Karpas-422 (cell line): ENCODE measurements around the gene TMEM171. TPM values are rescaled to one million over a fixed set of nuclear protein-coding genes. Genes with fewer than 3 reads are reported as not detected.

ENCODE experiments used
- DNase-seq: peaks from one replicate; pipeline ENCODE4 v3.0.0-alpha.2; 2015
- H2AFZ ChIP-seq: fragments of 200-600 bp; sonication (generic); 2 replicates; pipeline ENCODE4 v1.6.1; 2014; ENCODE audit warnings: antibody characterized with exemption, low read length, mixed read lengths
- H3K27ac ChIP-seq: fragments of 200-600 bp; sonication (generic); 2 replicates; pipeline ENCODE4 v1.5.1; 2014; ENCODE audit warnings: mild to moderate bottlenecking, low read length, moderate library complexity
- H3K27me3 ChIP-seq: fragments of 200-600 bp; sonication (generic); 2 replicates; pipeline ENCODE4 v1.6.1; 2014; ENCODE audit warnings: low read length, mixed read lengths
- H3K36me3 ChIP-seq: fragments of 200-600 bp; sonication (generic); 2 replicates; pipeline ENCODE4 v1.6.1; 2014; ENCODE audit warnings: low read length, mixed read lengths; ENCODE audit not compliant: insufficient read depth
- H3K4me1 ChIP-seq: fragments of 200-600 bp; sonication (generic); 2 replicates; pipeline ENCODE4 v1.6.1; 2014; ENCODE audit warnings: mild to moderate bottlenecking, low read length, mixed read lengths
- H3K4me2 ChIP-seq: fragments of 200-600 bp; sonication (generic); 2 replicates; pipeline ENCODE4 v1.6.1; 2014; ENCODE audit warnings: low read length, low read depth, mild to moderate bottlenecking; ENCODE audit not compliant: poor library complexity, severe bottlenecking
- H3K4me3 ChIP-seq: fragments of 200-600 bp; sonication (generic); 2 replicates; pipeline ENCODE4 v1.5.1; 2014; ENCODE audit warnings: mild to moderate bottlenecking, antibody characterized with exemption, low read length, mixed read lengths
- H3K79me2 ChIP-seq: fragments of 200-600 bp; sonication (generic); 2 replicates; pipeline ENCODE4 v1.6.1; 2014; ENCODE audit warnings: mild to moderate bottlenecking, low read length, mixed read lengths
- H3K9ac ChIP-seq: fragments of 200-600 bp; sonication (generic); 2 replicates; pipeline ENCODE4 v1.6.0; 2014; ENCODE audit warnings: low read length
- H3K9me2 ChIP-seq: fragments of 200-600 bp; sonication (generic), shearing (Covaris generic); replicated peaks from 2 replicates; pipeline ENCODE4 v1.6.0; 2014; ENCODE audit warnings: mild to moderate bottlenecking, low read length, moderate library complexity; ENCODE audit not compliant: insufficient read depth
- H3K9me3 ChIP-seq: fragments of 300-700, 200-600 bp; sonication (generic); 2 replicates; pipeline ENCODE4 v1.6.1; 2014; ENCODE audit warnings: low read length, mixed read lengths
- H4K20me1 ChIP-seq: fragments of 200-600 bp; sonication (generic); 2 replicates; pipeline ENCODE4 v1.6.1; 2014; ENCODE audit warnings: mild to moderate bottlenecking, antibody characterized with exemption, low read length, low read depth; ENCODE audit not compliant: insufficient read depth
- total RNA-seq: library from RNA; depleted of rRNA; stranded (reverse); fragments of >200 nt; shearing (Covaris generic); gene quantifications from 2 replicates; pipeline ENCODE4 v1.2.3, GENCODE V29; 2014; ENCODE audit warnings: low replicate concordance

The TMEM171 gene
- total RNA-seq, 1 experiment from 2014 or later: not detected

DNA sequence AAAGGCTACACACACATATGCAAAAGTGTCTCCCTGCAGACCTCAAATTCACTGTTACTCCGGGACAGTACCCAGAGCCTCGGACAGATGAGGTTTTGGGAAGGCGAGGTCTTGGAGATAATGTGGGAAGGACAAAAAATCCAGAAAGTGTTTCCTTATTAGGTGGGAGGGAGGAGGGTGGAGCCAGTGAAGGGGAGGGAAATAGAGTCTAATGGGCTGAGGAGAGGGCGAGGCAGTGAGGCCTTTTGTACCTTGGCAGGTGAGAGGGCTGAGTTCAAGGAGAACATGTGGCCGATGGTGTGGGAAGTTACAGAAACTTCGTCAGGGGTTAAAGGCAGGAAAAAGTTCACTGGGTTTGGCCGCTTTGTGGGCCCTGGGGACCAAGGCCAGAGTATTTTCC, 30.5 kb downstream of the TMEM171 start:
- H3K27ac ChIP-seq: no peak overlapping the region
- no peaks in the 10 kb centered on the region for H3K79me2 ChIP-seq
- H2AFZ ChIP-seq: no peak overlapping the region
- H3K4me3 ChIP-seq: no peak overlapping the region
- H4K20me1 ChIP-seq: no peaks in the 10 kb centered on the region
- H3K36me3 ChIP-seq: no peaks in the 10 kb centered on the region
- no peak for DNase-seq
- no peak overlapping the region for H3K9ac ChIP-seq
- H3K9me2 ChIP-seq: no peaks in the 10 kb centered on the region
- H3K4me1 ChIP-seq: no peaks in the 10 kb centered on the region
- H3K4me2 ChIP-seq: no peak overlapping the region
- no peaks in the 10 kb centered on the region for H3K9me3 ChIP-seq
- H3K27me3 ChIP-seq: no peaks in the 10 kb centered on the region

DNA sequence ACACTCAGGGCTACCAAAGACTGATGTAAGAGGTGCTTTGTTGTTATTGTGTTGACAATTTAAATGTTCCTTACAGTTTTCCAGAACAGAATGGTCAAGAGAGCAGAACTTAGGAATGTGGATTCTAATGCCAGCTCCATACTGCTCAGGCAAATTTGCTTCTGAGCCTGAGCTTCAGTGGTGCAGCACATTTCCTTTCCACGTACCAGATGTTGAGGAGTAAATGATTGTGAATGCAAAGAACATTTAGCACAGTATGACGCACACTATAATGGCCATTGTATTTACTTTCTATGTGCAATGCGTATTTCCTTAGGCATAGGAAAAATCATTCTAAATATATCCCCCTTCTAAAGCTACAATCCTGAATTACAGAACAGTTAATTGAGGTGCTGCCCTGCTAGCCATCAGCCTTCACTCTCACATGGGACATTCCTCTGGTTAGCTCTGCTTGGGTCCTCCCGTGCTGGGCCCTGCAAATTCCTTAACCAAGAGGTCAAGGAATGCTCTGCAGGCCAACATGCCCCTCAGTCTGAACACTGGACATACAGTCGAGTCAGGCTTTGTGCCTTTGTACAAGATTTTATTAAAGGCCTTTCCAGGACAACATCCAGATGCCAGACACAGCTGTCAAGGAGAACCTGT, 31.5 kb downstream of the TMEM171 start:
- Histone ChIP-seq H3K4me2 (no peak overlapping the region), H3K9ac (no peak overlapping the region), H3K4me1 (no peaks in the 10 kb centered on the region), H3K4me3 (no peak overlapping the region), H3K9me2 (no peaks in the 10 kb centered on the region), H4K20me1 (no peaks in the 10 kb centered on the region), H3K36me3 (no peaks in the 10 kb centered on the region), H3K79me2 (no peaks in the 10 kb centered on the region), H3K9me3 (no peaks in the 10 kb centered on the region), H3K27ac (no peak overlapping the region), H2AFZ (no peak overlapping the region), H3K27me3 (no peaks in the 10 kb centered on the region)
- no peak for DNase-seq

DNA sequence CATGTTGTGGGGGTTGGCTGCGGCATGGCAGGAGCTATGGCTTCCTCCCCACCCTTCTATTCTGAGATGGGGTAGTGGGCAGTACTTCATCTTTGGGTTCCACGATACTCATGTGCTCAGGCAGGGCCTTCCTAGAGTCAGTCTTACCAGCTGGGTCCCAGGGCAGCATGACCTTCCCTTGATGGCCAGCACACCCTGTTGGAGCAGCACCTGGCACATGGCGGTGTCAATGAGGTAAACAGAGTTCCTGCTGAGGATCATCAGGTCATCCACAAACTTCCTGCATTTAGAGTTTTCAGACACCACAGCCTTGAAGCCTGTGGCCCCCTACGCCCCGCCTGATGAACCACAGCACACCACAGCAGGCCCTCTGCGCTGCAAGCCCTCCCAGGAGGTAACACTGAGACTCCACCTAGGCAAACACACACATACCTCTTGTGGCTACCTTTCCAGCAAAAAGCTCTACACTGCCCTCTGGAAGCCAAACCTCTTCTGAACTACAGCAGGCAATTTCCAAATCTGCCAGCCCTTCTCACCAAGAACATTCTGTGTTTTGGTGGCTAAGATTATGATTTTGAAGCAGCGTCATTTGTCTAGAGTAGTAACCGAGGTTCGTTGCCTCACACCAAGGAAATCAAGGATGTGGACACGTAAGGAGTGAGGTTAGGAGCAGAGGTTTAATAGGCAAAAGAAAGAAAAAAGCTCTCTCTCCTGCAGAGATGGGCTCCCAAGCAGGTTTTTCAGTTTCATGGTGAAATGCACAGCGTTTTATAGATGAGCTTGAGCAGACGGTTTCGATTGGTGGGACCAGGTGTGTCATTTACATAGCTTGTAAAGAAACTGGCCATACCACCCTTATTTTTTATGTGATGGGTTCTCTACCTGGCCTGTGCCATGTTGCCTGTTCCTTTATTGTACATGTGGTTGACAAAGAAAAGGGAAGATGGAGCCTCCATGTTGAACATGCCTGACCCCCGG, 32.3 kb downstream of the TMEM171 start:
- no peak for DNase-seq
- no peaks in the 10 kb centered on the region for H3K4me1 ChIP-seq
- no peaks in the 10 kb centered on the region for H3K9me3 ChIP-seq
- no peak overlapping the region for H3K9ac ChIP-seq
- no peaks in the 10 kb centered on the region for H3K79me2 ChIP-seq
- H3K4me2 ChIP-seq: no peak overlapping the region
- H2AFZ ChIP-seq: no peak overlapping the region
- no peaks in the 10 kb centered on the region for H3K27me3 ChIP-seq
- no peaks in the 10 kb centered on the region for H3K9me2 ChIP-seq
- no peak overlapping the region for H3K4me3 ChIP-seq
- H4K20me1 ChIP-seq: no peaks in the 10 kb centered on the region
- H3K27ac ChIP-seq: no peak overlapping the region
- no peaks in the 10 kb centered on the region for H3K36me3 ChIP-seq

DNA sequence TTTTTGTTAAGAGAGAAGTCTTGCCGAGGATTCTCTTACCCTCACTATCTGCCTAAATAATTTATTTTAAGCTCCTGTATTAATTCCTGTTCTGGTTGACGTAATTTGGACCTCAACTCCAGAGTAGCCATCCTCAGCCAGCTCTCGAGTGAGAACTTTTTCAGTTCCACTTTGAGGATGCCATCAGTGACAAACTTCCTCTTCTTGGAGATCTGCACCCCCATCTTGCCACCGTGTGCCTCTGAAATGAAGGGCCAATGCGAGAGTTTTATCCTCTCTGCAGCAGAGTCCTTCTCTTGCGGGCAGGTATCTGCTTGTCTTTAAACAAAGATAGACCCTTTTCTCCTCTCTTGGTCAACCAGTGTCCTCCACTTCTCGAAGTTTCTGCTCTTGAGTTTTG, 33.1 kb downstream of the TMEM171 start:
- no peak overlapping the region for H3K4me2 ChIP-seq
- no peak overlapping the region for H3K9ac ChIP-seq
- H3K4me1 ChIP-seq: no peaks in the 10 kb centered on the region
- no peaks in the 10 kb centered on the region for H3K9me3 ChIP-seq
- H2AFZ ChIP-seq: no peak overlapping the region
- DNase-seq: peak; percentile 50
- no peaks in the 10 kb centered on the region for H3K79me2 ChIP-seq
- H3K4me3 ChIP-seq: no peak overlapping the region
- H3K36me3 ChIP-seq: no peaks in the 10 kb centered on the region
- H3K27ac ChIP-seq: no peak overlapping the region
- no peaks in the 10 kb centered on the region for H3K9me2 ChIP-seq
- no peaks in the 10 kb centered on the region for H3K27me3 ChIP-seq
- no peaks in the 10 kb centered on the region for H4K20me1 ChIP-seq

DNA sequence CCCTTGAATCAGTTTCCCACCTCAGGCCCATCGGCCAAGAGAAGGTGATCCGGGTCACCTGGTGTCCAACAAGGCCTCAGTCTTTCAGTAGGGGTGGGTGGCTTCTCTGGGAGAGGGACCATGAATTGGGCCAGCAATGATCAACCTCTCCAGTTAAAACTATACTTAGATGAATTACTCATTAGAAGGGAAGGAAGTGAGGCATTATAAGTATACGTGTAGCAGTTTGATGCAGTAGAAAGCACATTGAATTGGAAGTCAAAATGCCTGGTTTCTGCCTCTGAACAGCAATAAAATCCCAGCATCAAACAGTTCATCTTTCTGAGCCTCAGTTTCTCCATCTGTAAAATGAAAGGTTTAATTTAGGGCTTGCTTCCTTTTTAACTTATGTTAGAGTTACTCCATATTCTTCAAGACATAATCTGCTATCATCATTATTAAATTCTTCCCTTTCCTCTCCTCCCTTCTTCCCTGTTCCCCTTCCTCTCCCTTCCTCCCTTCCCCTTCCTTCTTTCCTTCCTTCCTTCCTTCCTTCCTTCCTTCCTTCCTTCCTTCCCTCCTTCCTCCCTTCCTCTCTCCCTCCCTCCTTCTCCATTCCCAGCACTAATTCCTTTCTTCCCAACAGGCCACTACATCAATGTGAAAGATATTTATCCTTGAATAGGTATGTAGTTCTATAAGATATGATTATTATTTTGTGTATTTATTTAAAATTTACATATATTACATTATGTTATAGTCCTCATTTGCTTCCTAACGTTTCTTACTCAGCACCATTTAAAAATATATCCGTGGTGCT, 34.0 kb downstream of the TMEM171 start:
- Histone ChIP-seq H3K4me2 (no peak overlapping the region), H3K4me1 (no peaks in the 10 kb centered on the region), H3K27me3 (no peaks in the 10 kb centered on the region)

DNA sequence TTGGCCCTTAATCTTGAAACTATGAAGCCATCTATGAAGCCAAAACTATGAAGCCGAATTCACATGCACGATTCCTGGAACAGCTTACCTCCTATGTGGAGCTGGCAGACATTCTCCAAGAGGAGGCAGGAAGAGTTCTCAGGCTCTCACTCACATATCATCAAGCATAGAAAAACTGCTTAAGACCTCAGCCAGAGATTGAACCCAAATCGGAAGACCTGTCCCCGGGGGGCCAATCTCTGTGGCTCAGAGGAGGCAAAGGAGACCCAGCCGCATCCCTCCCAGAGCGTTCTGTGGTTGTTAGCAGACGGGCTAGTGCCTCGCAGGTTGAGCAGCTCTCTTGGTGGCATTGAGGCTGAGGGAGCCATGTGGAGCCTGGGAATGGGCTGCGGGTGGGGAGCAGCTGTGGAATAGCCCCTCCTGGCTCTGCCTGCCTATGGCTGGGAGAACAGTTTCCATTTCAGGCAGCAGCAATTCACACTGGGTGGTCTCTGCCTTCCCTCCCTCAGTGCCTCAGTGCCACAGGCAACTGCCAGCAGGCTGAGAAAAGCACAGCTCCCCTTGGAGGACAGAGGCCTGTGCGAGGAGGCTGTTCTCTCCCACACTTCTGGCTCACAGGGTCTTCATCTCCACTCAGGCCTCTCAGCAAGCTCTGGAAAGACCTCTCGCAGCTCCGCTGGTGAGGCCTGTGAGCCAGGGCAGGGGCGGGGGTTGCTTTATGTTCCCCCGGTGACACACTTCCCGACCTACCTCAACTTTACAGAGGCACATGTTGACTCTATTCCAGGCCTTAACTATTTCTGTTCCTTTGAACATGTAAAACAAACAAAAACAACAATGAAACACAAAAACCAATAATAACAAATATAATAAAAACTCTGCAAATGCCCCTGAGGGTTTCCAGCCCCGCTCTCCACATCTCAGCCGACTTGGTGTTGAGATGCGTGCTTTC, 35.2 kb downstream of the TMEM171 start:
- no peaks in the 10 kb centered on the region for H4K20me1 ChIP-seq
- no peak overlapping the region for H3K27ac ChIP-seq
- H3K9me2 ChIP-seq: no peaks in the 10 kb centered on the region
- no peaks in the 10 kb centered on the region for H3K9me3 ChIP-seq
- H3K4me2 ChIP-seq: no peak overlapping the region
- H3K27me3 ChIP-seq: no peaks in the 10 kb centered on the region
- H3K4me3 ChIP-seq: no peak overlapping the region
- DNase-seq: no peak
- H2AFZ ChIP-seq: no peak overlapping the region
- no peaks in the 10 kb centered on the region for H3K79me2 ChIP-seq
- no peak overlapping the region for H3K9ac ChIP-seq
- H3K36me3 ChIP-seq: no peaks in the 10 kb centered on the region
- peaks cover 10% of the 10 kb centered on the region for H3K4me1 ChIP-seq

More for the DNA sequence above, 34.0 kb downstream of the TMEM171 start:
- H3K9me3 ChIP-seq: no peaks in the 10 kb centered on the region
- no peaks in the 10 kb centered on the region for H4K20me1 ChIP-seq
- no peaks in the 10 kb centered on the region for H3K79me2 ChIP-seq
- no peak overlapping the region for H3K27ac ChIP-seq
- no peak overlapping the region for H3K4me3 ChIP-seq
- no peaks in the 10 kb centered on the region for H3K9me2 ChIP-seq
- H2AFZ ChIP-seq: no peak overlapping the region
- no peak for DNase-seq
- H3K36me3 ChIP-seq: no peaks in the 10 kb centered on the region
- H3K9ac ChIP-seq: no peak overlapping the region

DNA sequence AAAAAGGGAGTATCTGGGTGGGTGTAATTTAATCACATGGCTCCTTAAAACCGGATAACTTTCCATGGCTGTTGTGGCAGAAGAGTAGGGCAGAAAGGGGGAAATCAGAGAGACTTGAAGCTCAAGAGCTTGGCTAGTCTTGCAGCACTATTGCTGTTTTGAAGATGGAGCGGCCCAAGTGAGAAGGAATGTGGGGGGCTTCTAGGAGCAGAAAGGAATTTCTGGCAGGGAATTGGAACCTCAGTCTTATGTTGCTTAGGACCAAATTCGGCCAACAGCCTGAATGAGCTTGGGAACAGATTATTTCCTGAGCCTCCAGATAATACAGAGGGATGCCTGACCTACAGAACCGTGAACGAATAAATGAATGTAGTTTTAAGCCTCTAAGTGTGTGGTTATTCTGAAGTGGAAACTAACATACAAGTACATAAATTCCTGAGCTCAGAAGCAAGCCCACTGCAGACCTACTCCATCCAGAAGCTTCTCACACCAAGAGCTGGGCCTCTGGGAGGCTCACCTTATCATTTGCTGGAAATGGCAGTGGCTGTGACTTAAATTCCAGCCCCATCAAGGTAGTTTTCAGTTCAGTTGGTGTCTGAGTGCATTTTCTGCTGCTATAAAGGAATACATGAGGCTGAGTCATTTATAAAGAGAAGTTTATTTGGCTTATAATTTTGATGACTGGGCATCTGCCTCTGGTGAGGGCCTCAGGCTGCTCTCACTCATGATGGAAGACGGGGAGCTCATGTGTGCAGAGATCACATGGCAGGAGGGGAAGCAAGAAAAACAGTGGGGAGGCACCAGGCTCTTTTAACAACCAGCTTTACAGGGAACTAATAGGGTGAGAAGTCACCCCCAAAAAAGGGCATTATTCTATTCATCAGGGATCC, 37.3 kb downstream of the TMEM171 start:
- Histone ChIP-seq H3K4me3 (no peak overlapping the region), H3K9me2 (no peaks in the 10 kb centered on the region), H4K20me1 (no peaks in the 10 kb centered on the region), H3K9me3 (no peaks in the 10 kb centered on the region), H3K9ac (no peak overlapping the region), H3K4me1 (peaks cover 15% of the 10 kb centered on the region), H3K27me3 (no peaks in the 10 kb centered on the region), H3K4me2 (no peak overlapping the region), H2AFZ (no peak overlapping the region), H3K27ac (no peak overlapping the region), H3K36me3 (no peaks in the 10 kb centered on the region), H3K79me2 (no peaks in the 10 kb centered on the region)
- DNase-seq: no peak
